Measurements from ENCODE around the gene IFNG-AS1. TPM values are rescaled to one million over a fixed set of nuclear protein-coding genes. Genes with fewer than 3 reads are reported as not detected.
A peak's percentile ranks its signal among the peaks of the same experiment; 100 is the strongest.

IFNG-AS1 gene
- not detected in 2 replicates for total RNA-seq (2014; rRNA removed)
- Bru-seq, nascent RNA: percentile 1 among the genes with signal in this experiment
- percentile 9 among the genes with signal in this experiment for BruChase-seq, experiment 1, labeled RNA remaining after a 6-hour chase
- percentile 10 among the genes with signal in this experiment for BruChase-seq, experiment 2, labeled RNA remaining after a 2-hour chase
- long read RNA-seq: 0 reads

GRCh38 chr12:67989184-67989920, at the start of gene IFNG-AS1:
IFNG-AS1 (plus strand) TSS chr12:67989447.
- no peak for DNase-seq
- no peaks in the 10 kb centered on the region for H3K9me2 ChIP-seq (replicated peaks; ENCODE audit: low read length)
- no peak within 1 kb of the TSS for H3K4me3 ChIP-seq (ENCODE audit: low read length)
- H3K4me2 ChIP-seq (ENCODE audit: low read length): no peak within 1 kb of the TSS
- TF ChIP-seq EZH2phosphoT487 (IDR thresholded peaks at IDR 0.05; ENCODE audit: borderline replicate concordance, low read length) (no peak), EZH2 (IDR thresholded peaks at IDR 0.05; ENCODE audit: low read length, unreplicated experiment) (no peak), CTCF (conservative IDR thresholded peaks at IDR 0.05; ENCODE audit: low read depth, low read length) (no peak)
- H3K79me2 ChIP-seq (ENCODE audit: low read length): no peaks in the 10 kb centered on the region
- H4K20me1 ChIP-seq (ENCODE audit: low read length): no peaks in the 10 kb centered on the region
- no peak within 1 kb of the TSS for H3K9ac ChIP-seq (ENCODE audit: low read length)
- H2AFZ ChIP-seq (ENCODE audit: low read length): no peak within 1 kb of the TSS
- ChIA-PET POLR2A (ENCODE audit: unreplicated experiment) (interaction anchor here (0.6 kb wide), 1 partner anchor 328 kb away, joined by 3 read pairs; no protein-coding TSS in a partner anchor), CTCF (no interaction called here)
- intact Hi-C loops (cut with micrococcal nuclease): no loop called here
- no peaks in the 10 kb centered on the region for H3F3A ChIP-seq (ENCODE audit: low read length, unreplicated experiment)
- no TSS peak for BruUV-seq (replicated peaks)
- no peaks in the 10 kb centered on the region for H3K36me3 ChIP-seq (ENCODE audit: low read depth, low read length)
- no peak within 1 kb of the TSS for H3K27ac ChIP-seq (ENCODE audit: low read length)
- no peak for ATAC-seq
- H3K9me3 ChIP-seq (ENCODE audit: low read length): no peaks in the 10 kb centered on the region
- no peaks in the 10 kb centered on the region for H3K27me3 ChIP-seq (ENCODE audit: low read length)
- H3K4me1 ChIP-seq (ENCODE audit: insufficient read depth, low read length): no peaks in the 10 kb centered on the region

- Histone ChIP-seq H3K4me3 (ENCODE audit: low read length) (no peak overlapping the region), H3K4me1 (ENCODE audit: insufficient read depth, low read length) (peaks cover 29% of the 10 kb centered on the region), H3K9ac (ENCODE audit: low read length) (no peak overlapping the region), H3K9me3 (ENCODE audit: low read length) (no peaks in the 10 kb centered on the region), H3K27ac (ENCODE audit: low read length) (no peak overlapping the region), H3K4me2 (ENCODE audit: low read length) (no peak overlapping the region), H3K27me3 (ENCODE audit: low read length) (no peaks in the 10 kb centered on the region), H3K36me3 (ENCODE audit: low read depth, low read length) (no peaks in the 10 kb centered on the region), H3F3A (ENCODE audit: low read length, unreplicated experiment) (no peaks in the 10 kb centered on the region), H3K79me2 (ENCODE audit: low read length) (no peaks in the 10 kb centered on the region), H2AFZ (ENCODE audit: low read length) (no peak overlapping the region), H4K20me1 (ENCODE audit: low read length) (no peaks in the 10 kb centered on the region), H3K9me2 (replicated peaks; ENCODE audit: low read length) (no peaks in the 10 kb centered on the region)
- TF ChIP-seq EZH2 (IDR thresholded peaks at IDR 0.05; ENCODE audit: low read length, unreplicated experiment) (no peak), EZH2phosphoT487 (IDR thresholded peaks at IDR 0.05; ENCODE audit: borderline replicate concordance, low read length) (no peak), CTCF (conservative IDR thresholded peaks at IDR 0.05; ENCODE audit: low read depth, low read length) (no peak)
- POLR2A ChIA-PET (ENCODE audit: unreplicated experiment): no interaction called here
- intact Hi-C loops (cut with micrococcal nuclease): loop anchor here (5.0 to 10.0 kb wide), 5 partner anchors 112 to 405 kb away; no protein-coding TSS in a partner anchor
- ATAC-seq (no peak), DNase-seq (no peak)
- CTCF ChIA-PET: interaction anchor here (0.5 kb wide), 1 partner anchor 108 kb away, joined by 3 read pairs; no protein-coding TSS in a partner anchor
- no TSS peak for BruUV-seq (replicated peaks)
These were observed 49.6 kb upstream of the IFNG-AS1 start for GRCh38 chr12:67939611-67940010.

Measured in PC-3 (cell line).